SU-DHL-6 (cell line): Measurements from ENCODE around the gene COL4A2.

Experiments
- H2AFZ ChIP-seq: fragments of 200-600 bp; sonication (generic); 2 replicates; pipeline ENCODE4 v1.6.1; 2014; ENCODE audit warnings: low read depth, mild to moderate bottlenecking, moderate library complexity, mixed read lengths, antibody characterized with exemption, low read length; ENCODE audit not compliant: severe bottlenecking
- H3F3A ChIP-seq: fragments of 200-600 bp; shearing (Covaris generic); 2 replicates; pipeline ENCODE4 v1.6.0; 2016; ENCODE audit warnings: antibody characterized with exemption, mild to moderate bottlenecking; ENCODE audit not compliant: insufficient read depth
- H3K27ac ChIP-seq: fragments of 200-600 bp; sonication (generic); 2 replicates; pipeline ENCODE4 v1.5.1; 2016; ENCODE audit warnings: low read depth, mild to moderate bottlenecking, low read length, moderate library complexity, mixed read lengths
- H3K27me3 ChIP-seq: fragments of 200-600 bp; sonication (generic), shearing (Covaris generic); 2 replicates; pipeline ENCODE4 v1.6.0; 2014; ENCODE audit warnings: mild to moderate bottlenecking, low read length
- H3K36me3 ChIP-seq: fragments of 200-600 bp; sonication (generic); 2 replicates; pipeline ENCODE4 v1.6.1; 2014; ENCODE audit warnings: mild to moderate bottlenecking, low read length, mixed read lengths
- H3K4me2 ChIP-seq: fragments of 300-600, 200-600 bp; shearing (Covaris generic), sonication (generic); 2 replicates; pipeline ENCODE4 v1.6.0; 2014; ENCODE audit warnings: low read length, low read depth, mild to moderate bottlenecking; ENCODE audit not compliant: poor library complexity, severe bottlenecking
- H3K4me3 ChIP-seq: fragments of 200-600 bp; sonication (generic); 2 replicates; pipeline ENCODE4 v1.5.1; 2014; ENCODE audit warnings: antibody characterized with exemption, low read length, mild to moderate bottlenecking, mixed read lengths; ENCODE audit not compliant: insufficient read depth, poor library complexity, severe bottlenecking
- H3K79me2 ChIP-seq: fragments of 200-600 bp; sonication (generic); 2 replicates; pipeline ENCODE4 v1.6.1; 2014; ENCODE audit warnings: mild to moderate bottlenecking, low read length, moderate library complexity; ENCODE audit not compliant: insufficient read depth
- H3K9ac ChIP-seq: fragments of 200-600 bp; sonication (generic); 2 replicates; pipeline ENCODE4 v1.7.0; 2014; ENCODE audit warnings: mild to moderate bottlenecking, low read length
- H3K9me2 ChIP-seq: fragments of 200-600 bp; sonication (generic); replicated peaks from 2 replicates; pipeline ENCODE4 v1.6.1; 2014; ENCODE audit warnings: low read length; ENCODE audit not compliant: insufficient read depth
- H3K9me3 ChIP-seq: fragments of 200-600 bp; sonication (generic); 2 replicates; pipeline ENCODE4 v1.6.1; 2014; ENCODE audit warnings: low read length, mixed read lengths; ENCODE audit not compliant: insufficient read depth
- H4K20me1 ChIP-seq: fragments of 200-600 bp; sonication (generic); 2 replicates; pipeline ENCODE4 v1.6.1; 2014; ENCODE audit warnings: low read depth, mild to moderate bottlenecking, antibody characterized with exemption, low read length, moderate library complexity, mixed read lengths
- CTCF ChIP-seq: fragments of 200-600 bp; sonication (generic); IDR thresholded peaks from one replicate; pipeline ENCODE4 v1.5.1; 2017; ENCODE audit warnings: antibody characterized with exemption, mild to moderate bottlenecking, low read length, moderate library complexity; ENCODE audit not compliant: insufficient read depth, poor library complexity, severe bottlenecking
- EZH2phosphoT487 ChIP-seq: fragments of 200-600 bp; sonication (generic), shearing (Covaris generic); conservative IDR thresholded peaks from 2 replicates; pipeline ENCODE4 v1.6.1; 2018; ENCODE audit warnings: mild to moderate bottlenecking, antibody characterized with exemption, low read length, moderate library complexity, mixed read lengths

COL4A2 gene

GRCh38 chr13:110399801-110400200 is 92.7 kb downstream of the COL4A2 start:
- Histone ChIP-seq H2AFZ (no peak overlapping the region), H3F3A (no peaks in the 10 kb centered on the region), H3K27me3 (no peaks in the 10 kb centered on the region), H3K4me2 (no peak overlapping the region), H3K4me3 (no peak overlapping the region), H3K9me2 (no peaks in the 10 kb centered on the region), H3K79me2 (no peaks in the 10 kb centered on the region), H4K20me1 (no peaks in the 10 kb centered on the region), H3K36me3 (no peaks in the 10 kb centered on the region), H3K9ac (no peak overlapping the region), H3K27ac (no peak overlapping the region), H3K9me3 (no peaks in the 10 kb centered on the region)
- TF ChIP-seq CTCF: no peak
- TF ChIP-seq EZH2phosphoT487: no peak

- no peak overlapping the region for H3K4me3 ChIP-seq
- TF ChIP-seq CTCF (no peak), EZH2phosphoT487 (no peak)
- H3K9ac ChIP-seq: no peak overlapping the region
- H3F3A ChIP-seq: no peaks in the 10 kb centered on the region
- H2AFZ ChIP-seq: no peak overlapping the region
- H3K36me3 ChIP-seq: no peaks in the 10 kb centered on the region
- no peak overlapping the region for H3K27ac ChIP-seq
- H3K9me2 ChIP-seq: no peaks in the 10 kb centered on the region
- no peaks in the 10 kb centered on the region for H3K9me3 ChIP-seq
- no peaks in the 10 kb centered on the region for H4K20me1 ChIP-seq
- no peaks in the 10 kb centered on the region for H3K27me3 ChIP-seq
- no peaks in the 10 kb centered on the region for H3K79me2 ChIP-seq
- no peak overlapping the region for H3K4me2 ChIP-seq
Observed at GRCh38 chr13:110400786-110401533, 93.9 kb downstream of the COL4A2 start.

- Histone ChIP-seq H3K9ac (no peak overlapping the region), H3K27me3 (no peaks in the 10 kb centered on the region), H4K20me1 (no peaks in the 10 kb centered on the region), H3K27ac (no peak overlapping the region), H3K36me3 (no peaks in the 10 kb centered on the region), H3F3A (no peaks in the 10 kb centered on the region), H3K9me3 (no peaks in the 10 kb centered on the region), H3K4me2 (no peak overlapping the region), H2AFZ (no peak overlapping the region), H3K79me2 (no peaks in the 10 kb centered on the region), H3K4me3 (no peak overlapping the region), H3K9me2 (no peaks in the 10 kb centered on the region)
- TF ChIP-seq EZH2phosphoT487 (no peak), CTCF (no peak)
Observed at GRCh38 chr13:110402299-110403069, 95.4 kb downstream of the COL4A2 start.
